T follicular helper cell (primary cell): Measurements from ENCODE around the gene CELF4.
"Not testable (repeated sequence)": the region's sequence is repeated elsewhere in the genome, so short reads cannot be mapped to it uniquely, and the experiment has no call there.

Experiments
- DNase-seq: peaks from one replicate; pipeline ENCODE4 v3.0.0-alpha.2; 2020; ENCODE audit warnings: low read depth

Gene CELF4

GRCh38 chr18:37391156-37391555 is 174.4 kb downstream of the CELF4 start:
- no peak for DNase-seq

- no peak for DNase-seq
Observed at GRCh38 chr18:37390687-37391086, 174.9 kb downstream of the CELF4 start.

DNA sequence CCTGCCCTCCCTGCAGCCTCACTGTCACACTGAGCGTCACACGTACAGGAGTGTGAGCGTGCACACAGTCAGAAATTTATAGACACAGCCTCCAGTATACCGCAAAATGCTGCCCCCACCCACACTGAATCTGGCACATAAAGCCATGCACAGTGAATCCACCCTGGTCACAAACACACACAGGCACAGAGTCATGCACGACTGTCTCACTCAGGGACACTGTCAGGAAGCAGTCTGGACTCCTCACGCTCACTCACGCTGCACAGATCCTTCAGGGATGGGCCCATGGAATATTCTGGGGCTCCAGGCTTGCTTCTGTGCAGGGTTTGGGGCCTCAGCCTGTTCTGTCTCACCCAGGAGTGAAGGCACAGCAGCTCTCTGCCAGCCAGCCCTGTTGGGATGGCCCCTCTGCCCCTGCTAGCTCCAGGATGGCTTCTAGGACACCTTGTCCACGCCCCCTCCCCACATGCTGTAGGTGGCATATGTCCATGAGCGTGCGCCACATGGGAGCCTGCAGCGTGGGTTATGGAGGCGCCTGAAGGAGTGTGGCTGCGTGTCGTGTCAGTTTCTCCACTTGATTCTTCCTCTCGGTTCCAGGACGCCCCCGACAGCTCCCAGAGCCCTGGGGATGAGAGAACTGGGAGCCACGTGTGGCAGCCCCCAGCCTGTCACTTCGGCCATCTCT is 175.8 kb downstream of the CELF4 start:
- DNase-seq = no peak

- DNase-seq = no peak
Observed at GRCh38 chr18:37389041-37389440, 176.6 kb downstream of the CELF4 start.

DNA sequence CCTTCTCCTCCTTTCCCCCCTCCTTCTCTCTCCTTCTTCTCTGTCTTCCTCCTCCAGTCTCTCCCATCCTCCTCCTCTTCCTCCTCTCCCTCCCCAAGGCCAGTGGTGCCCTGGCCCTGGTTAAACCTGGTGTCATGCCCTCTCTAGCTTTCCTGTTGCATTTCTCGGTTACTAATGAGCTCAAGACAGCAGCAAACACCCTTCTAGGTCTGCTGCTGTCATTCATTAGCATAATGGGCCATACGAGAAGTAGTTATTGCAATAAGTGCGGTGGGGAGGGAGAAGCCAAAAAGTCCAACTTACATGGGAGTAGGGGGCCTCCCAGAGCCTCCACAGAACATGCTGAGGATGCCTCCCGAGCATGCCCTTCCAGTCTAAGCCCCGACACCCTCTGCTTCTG is 177.2 kb downstream of the CELF4 start:
- DNase-seq = no peak

GRCh38 chr18:37385846-37386778 is 179.5 kb downstream of the CELF4 start:
- DNase-seq = no peak

- no peak for DNase-seq
Observed at GRCh38 chr18:37383846-37384595, 181.6 kb downstream of the CELF4 start.

GRCh38 chr18:37383036-37383785 is 182.4 kb downstream of the CELF4 start:
- no peak for DNase-seq

- DNase-seq = no peak
Observed at GRCh38 chr18:37381554-37381953, 184.0 kb downstream of the CELF4 start.

GRCh38 chr18:37380546-37381110 is 185.0 kb downstream of the CELF4 start:
- DNase-seq = no peak

- no peak for DNase-seq
Observed at GRCh38 chr18:37378336-37379010, 187.1 kb downstream of the CELF4 start.

DNA sequence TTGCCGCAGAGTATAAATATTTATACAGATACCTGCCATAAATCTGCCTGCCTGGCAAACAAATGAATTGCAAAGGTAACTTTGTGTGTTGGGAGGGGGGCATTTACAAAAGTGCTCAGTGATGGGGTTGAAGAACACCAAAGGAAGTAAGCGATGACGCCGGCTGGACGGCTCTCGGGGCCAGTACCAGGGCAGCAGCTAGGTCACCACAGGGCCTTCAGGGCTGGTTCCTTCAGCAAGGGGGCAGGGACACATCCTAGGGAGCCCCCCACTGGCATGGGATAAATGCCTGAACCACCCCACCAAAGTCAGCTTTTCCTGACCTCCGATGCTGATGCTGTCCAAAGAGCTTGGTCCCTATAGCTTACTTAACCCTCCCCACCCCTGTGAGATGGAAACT is 190.4 kb downstream of the CELF4 start:
- DNase-seq = no peak

DNA sequence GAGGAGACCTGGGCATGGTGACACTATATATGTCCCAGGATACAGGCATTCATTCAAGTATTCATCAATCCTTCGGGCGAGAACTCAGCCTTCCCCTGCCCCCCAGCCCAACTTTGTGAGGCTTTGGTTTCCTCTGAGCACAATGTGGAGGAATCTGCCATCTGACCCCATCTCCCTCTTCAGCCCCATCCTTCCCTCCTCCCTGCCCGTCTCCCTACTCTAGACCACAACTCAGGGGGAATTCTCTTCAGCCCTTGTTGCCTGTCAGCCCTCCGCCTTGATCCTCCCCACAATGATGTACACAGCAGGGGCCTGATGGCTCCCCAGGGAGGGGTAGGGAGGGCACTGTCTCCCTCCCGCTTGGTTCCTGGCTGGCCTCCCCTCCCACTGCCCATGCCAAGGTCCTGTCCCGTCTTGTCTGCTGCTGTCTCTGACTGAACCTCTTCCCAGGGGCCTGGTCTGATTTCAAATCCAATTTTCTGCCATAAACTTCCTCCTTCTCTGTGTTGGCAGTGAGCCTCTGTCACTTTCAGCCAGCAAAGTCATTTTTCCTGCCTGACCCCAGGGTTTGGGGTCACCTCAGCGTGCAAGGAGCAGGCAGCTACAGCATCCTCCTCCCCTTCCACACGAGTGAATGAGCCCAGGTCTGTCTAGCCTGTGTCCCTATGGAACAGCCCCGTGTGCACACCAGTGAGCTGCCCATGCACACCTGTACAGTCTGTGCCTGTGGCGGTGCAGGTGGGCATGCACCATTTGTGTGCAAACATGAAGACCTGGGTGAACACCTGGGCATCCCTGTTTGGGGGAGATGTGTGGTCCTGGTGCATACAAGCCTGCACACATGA is 197.3 kb downstream of the CELF4 start:
- no peak for DNase-seq

DNA sequence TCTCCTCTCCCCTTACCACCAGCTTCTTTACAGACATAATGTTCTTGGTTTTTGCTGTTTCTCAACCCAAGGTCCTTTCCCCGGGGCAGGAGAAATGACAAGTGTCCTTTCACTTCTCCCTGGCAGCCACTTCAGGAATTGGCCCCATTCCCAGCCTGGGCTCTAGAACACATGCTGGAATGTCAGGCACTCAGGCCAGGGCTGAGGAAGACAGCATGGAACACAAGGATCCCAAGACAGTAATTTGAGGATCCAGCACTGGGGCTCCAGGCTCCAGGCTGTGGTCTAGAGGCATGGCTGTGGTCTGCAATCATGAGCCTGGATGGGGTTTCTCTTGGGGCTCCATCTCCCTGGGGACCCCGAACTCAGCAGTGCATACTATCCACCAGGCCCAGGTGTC is 201.4 kb downstream of the CELF4 start:
- DNase-seq = no peak

DNA sequence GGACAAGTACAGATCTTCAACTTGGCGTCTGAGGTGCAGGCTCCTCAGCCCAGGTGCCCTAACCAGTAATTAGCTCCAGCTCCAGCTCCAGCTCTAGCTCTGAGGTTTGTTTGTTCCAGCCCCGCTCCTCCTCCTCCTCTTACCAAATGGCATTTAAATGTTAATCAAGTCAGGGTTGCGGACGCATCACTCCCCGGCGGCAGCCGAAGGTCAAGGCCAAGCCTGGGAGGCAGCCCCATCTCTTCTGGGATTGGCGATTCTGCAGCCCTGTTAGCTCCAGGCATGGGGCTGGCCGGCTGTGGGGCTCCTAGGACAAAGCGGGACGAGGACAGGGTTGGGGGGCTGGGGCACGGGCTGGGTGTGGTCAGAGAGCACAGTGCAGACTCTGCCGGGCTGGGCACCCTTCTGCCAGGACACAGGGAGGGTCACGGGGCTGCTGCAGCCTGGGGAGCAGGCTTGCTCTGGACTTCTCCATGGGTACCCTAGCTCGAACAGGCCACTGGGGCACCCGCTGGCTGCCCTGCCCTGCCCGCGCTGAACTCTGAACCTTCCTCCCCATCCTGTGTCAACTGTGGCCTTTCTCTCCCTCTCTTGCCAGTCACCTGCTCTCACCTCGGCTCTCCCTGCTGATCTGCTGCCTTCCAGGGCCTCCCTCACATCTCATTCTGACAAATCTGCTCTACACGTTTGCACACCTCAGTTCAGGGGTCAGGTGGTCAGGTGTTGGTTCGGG is 203.3 kb downstream of the CELF4 start:
- DNase-seq = no peak

GRCh38 chr18:37361335-37362157 is 204.1 kb downstream of the CELF4 start:
- no peak for DNase-seq

DNA sequence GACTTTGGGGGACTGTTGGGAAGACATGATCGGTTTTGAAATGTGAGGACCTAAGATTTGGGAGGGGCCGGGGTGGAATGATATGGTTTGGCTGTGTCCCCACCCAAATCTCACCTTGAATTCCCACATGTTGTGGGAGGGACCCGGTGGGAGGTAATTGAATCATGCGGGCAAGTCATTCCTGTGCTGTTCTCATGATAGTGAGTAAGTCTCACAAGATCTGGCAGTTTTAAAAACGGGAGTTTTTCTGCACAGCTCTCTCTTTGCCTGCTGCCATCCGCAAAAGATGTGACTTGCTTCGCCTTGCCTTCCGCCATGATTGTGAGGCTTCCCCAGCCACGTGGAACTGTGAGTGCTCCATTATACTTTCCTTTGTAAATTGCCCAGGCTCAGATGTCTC is 207.5 kb downstream of the CELF4 start:
- not testable (repeated sequence) for DNase-seq

- DNase-seq = no peak
Observed at GRCh38 chr18:37355772-37356171, 209.8 kb downstream of the CELF4 start.
